Right ventricle myocardium superior (tissue), 1 donor: Measurements from ENCODE around the gene ARSI. TPM values are rescaled to one million over a fixed set of nuclear protein-coding genes. Genes with fewer than 3 reads are reported as not detected.

ENCODE experiments used
- ATAC-seq: fragments of 200-7000 bp; cut with Tn5 transposase; one replicate; pipeline ENCODE4 v1.9.1; 2020; ENCODE audit warnings: mild to moderate bottlenecking; ENCODE audit not compliant: poor library complexity
- DNase-seq: peaks from one replicate; pipeline ENCODE4 v3.0.0-alpha.2; 2020
- intact Hi-C: fragments of 100-400 bp; cut with DNase I; formaldehyde crosslinking; loops from one replicate; pipeline ENCODE4 v1.11.2; 2022
- total RNA-seq: library from RNA; stranded (reverse); fragmentation: NEBNext Ultra II Directional; extraction: Animal tissue kit (Norgen Biotek cat#: 25700); gene quantifications from one replicate; pipeline ENCODE4 v1.2.1, GENCODE V29; 2021
- donor health status: DM: no; HTN: yes; CAD: no; lungs with severe emphysema.

ARSI gene
- total RNA-seq, 1 donor from 2014 or later = 0.38 TPM

DNA sequence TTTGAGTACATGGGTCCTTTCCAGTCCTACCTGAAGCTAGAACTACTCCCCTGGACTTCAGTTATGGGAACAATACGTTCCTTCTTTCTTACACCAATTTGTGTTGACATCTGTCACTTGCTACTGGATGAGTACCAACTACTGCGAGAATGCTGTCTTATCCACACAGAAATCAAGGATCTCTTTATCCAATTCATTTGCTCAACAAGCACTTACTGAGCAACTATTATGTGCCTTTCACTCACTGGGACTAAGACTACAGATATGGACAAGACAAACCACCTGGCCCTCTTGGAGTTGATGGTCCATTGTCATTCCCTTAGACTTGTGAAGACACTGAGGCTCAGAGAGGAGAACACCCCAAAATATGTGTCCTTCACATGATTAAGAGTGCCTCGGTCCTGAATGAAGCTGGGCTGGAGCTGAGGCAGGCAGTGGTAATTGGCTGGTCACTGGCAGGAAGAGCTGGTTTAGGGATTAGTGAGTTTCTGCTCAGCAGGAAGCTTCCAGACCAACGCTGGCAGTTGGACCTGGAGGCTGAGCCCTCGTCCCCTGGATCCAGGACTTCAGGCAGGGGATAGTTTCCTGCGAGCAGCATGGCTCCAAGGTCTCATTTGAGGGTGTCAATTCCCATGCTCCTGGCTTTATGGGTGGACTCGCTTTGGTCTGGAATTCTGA, 8.4 kb upstream of the ARSI start:
- DNase-seq = no peak
- intact Hi-C loops = no loop called here

DNA sequence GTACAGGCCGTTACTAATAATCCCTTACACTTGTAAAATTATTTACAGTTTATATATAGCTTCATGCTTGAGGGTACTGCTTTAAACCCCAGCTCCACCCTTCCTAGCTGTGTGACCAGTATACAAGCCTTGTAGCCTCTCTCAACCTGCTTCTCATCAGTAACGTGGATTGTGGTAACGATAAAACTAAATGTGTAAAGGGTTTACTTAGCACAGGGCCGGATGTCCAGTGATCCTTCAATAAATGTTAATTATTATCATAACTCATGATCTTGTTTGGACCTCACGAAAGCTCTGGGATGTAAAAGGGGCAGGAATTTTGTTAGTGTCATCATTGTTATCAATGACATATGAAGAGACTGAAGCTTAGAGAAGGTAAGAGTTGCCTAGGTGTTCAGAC, 7.5 kb upstream of the ARSI start:
- intact Hi-C loops = no loop called here
- DNase-seq = no peak
- no peak for ATAC-seq

More for the DNA sequence above, 8.4 kb upstream of the ARSI start:
- no peak for ATAC-seq

DNA sequence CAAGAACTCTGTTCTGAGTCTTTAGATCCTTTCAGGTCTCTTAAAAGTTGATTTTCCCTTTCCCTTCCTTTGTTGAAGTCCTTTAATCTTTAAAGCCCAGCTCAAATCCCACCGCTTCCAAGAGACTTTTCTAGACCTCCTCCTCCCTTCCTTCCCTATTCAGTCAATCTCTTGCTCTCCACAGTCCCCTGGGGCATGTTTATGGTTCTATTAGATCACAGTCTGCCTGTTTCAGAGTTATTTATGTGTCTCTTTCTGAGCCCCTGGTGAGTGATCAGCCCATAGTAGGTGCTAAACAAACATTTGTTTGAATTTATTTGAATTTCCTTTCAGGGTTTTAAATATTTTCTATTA, 7.2 kb upstream of the ARSI start:
- intact Hi-C loops = no loop called here
- ATAC-seq = no peak
- no peak for DNase-seq

DNA sequence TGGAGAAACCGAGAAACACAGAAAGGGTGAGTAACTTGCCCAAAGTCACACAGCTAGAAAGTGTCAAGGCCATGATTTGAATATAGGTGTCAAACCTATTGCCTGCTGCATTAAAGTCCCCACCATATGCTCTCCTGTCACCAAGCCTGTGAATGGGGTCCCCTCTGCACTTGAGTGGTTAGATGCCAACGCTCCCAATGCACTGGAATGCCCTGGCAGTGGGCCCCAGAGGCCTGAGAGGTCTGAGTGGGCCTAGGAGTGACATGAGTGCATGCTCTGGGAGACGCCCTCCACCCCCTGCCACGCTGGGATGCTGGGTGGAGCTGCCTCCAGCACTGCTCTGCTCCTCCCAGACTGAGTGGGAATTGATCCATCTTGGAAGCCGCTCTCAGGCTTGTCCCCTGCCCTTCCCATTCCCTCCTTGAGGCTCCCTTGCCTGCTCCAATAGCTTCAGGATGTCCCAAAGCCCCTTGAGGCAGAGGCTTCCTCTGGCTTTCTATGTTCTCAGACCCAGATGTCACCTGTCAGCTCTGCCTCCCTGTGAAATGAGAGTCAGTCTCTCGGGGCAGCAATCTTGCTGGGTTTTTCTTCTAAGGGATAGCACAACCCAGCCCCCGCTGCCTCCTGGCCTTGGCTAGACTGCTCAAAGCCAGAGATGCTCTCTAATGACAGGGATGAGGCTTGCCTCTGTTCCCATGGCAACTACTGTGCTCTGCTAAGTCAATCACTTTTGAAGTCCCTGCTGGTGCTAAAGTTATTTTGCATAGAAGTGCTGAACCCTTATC, 6.6 kb upstream of the ARSI start:
- no peak for ATAC-seq
- intact Hi-C loops = no loop called here
- no peak for DNase-seq

DNA sequence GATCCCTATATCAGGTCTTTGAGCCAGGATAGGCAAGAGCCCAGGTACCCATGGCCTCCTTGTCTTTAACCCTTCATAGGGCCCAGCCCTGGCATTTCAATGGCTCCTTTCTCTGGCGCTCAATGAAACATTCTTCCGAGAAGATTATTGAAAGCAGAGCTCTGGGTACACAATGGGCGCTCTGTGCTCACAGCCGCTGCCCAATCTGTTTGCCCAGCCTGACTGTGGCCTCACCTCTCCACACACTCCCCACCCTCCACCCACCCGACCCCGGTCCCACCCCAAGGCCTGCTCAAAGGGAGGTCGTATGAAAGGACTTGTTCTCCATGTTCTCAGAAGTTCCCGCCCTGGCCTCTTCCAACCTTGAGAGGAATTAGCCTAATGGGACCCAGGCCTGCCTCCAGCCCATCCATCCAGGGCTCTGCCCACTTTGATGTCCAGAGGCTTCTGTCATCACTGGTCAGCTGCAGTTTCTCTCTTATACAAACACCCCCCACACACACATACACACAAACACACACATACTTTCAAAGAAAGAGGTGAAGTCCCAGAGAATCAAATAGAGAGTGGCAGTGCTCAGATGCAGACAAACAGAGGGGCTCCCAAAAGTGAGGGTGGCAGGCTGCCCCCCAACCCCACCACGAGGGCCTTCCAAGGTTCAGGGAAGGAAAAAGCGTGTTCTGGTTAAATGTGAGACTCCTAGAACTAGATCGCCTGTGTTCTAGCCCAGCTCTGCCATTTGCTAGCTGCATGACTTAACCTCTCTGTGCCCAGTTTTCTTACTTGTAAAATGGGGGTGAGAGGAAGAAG, 5.1 kb upstream of the ARSI start:
- intact Hi-C loops = no loop called here
- ATAC-seq (no peak), DNase-seq (no peak)

DNA sequence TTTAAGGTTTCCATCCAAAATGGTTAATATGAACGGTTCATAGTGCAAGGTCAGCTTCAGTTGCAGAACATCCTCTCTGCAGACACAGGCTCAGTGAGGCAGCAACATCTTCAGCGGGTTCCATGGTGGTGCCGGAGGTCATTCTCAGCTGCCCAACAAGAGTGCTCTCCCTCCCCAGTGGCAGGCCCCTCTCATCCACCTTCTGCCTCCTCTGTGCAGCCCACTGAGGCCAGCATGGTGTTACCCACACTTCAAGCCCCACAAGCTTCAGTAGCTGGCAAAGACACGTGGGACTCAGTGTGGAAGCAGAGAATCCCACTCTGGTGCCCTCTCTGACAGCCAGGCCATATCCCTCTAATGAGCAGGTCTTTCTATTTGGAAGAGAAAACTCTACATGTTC, 4.1 kb upstream of the ARSI start:
- DNase-seq = no peak
- ATAC-seq = no peak
- intact Hi-C loops = no loop called here

DNA sequence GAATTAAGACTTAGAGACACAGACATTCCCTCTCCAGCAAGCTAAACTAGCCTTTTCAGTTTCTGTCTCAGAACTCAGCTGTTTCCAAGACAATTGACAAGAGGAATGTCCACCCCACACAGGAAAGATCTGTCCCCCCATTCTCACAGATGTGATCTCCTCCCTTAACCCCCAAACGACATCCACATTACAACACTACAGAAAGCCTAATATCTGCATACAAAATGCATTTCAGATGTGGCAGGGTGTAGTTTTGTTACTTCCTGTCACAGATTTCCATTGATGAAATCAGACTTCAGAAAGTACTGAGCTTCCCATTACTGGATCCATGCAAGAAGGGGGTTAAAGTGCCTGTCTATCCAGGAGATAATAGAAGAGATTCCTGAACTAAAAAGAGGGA, 2.9 kb upstream of the ARSI start:
- DNase-seq (no peak), ATAC-seq (no peak)
- intact Hi-C loops = no loop called here

DNA sequence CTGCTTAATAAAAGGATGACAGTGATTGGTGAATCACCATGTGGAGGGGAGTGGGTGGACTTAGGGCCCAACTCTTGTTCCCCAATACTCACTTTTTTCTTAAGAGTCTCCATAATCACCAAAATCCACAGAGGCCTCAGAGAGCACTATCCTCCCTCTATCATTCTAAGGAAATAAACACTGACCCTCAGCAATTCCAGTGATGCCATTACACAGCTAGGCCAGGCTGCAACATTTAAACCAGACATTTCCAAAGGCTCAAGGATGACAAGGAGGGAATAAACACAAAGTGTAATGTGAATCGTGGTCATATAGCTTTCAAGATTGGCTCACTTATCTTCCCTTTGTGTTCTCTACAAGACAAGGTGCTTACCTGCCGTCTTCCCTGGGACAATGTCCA, 2.4 kb upstream of the ARSI start:
- intact Hi-C loops = no loop called here
- ATAC-seq (no peak), DNase-seq (no peak)

DNA sequence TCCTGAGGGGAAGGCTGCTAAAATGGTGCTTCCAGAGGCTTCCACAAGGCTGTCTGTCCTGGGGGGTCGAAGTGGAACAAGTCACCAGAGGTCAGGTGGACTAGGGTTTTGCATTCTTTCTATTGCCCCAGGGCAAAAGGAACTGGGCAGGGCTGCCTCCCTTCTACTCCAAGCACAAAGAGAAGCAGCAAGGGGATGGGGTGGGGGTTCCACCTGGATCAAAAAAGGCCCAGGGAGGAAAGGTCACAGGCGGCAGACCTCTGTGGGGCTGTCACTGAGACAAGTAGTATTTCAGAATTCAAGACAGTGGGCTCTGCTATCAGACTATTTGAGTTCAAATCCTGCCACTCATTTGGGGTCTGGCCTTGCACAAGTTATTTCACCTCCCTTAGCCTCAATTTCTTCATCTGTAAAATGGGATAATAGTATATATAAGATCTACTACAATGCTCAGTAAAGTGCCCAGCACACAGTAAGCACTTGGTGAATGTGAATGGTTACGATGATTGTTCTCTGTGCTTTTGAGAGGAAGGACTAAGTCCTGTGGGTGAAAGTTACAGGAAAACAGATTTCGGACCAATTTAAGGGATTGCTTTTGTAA, 1.9 kb upstream of the ARSI start:
- intact Hi-C loops = no loop called here
- no peak for DNase-seq
- ATAC-seq = no peak

DNA sequence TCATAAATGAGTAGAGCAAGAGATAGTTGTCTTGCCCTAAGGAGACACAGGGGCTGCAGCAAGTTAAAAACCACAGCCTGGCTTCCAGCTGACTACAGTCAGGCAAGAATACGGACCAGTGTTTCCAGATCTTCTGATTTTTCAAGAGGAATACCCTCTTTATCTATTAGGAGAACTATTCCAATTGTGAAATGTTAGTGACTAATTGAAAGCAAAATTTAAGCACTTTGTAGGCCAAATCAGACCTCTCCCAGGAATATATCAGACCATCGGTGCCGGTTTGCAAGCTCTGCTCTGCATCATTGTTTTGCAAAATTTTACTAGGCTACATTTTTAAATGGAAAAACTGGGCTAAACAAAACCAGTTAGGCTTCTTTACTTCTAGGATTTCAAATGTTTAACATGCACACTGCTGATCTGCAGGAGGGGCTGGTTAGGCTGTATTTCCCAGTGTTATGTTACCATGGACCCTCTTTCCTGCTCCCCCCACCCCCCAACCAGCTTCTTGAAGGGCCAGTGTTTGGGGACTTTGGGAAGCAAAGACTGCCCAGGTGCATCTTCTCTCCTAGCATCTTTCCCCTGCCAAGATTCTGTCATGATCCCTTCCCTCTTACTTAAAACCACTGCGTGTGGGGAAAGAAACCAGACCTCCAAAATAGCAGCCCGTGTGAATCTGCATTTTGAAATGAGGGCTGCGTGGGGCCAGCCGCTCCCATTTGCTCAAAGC, 1.1 kb upstream of the ARSI start:
- intact Hi-C loops = no loop called here
- ATAC-seq = peak; percentile 18
- no peak for DNase-seq

DNA sequence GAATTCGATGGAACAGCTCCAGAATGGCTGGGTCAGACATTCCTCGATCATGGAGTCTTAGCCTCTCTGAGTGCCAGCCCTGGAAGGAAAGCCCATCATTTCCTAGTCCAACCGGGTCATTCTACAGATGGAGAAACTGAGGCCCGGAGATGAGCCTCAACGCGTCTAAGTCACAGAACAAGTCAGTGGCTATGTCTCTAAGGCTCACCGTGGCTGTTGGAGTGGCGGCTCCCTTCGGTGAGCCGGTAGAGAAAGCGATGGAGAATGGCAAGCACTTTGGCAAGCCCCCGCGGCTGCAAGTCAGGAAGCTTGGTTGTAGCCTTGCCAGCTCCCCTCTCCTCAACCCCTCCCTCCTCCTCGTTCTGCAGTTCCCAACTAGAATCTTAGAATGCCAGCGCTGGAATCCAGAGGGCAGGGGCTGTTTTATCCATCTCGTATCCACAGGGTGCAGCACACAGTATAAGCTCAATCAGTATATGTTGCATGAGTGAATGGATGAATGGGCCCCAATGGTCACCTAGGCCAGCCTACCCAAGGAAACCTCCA, 438 bp upstream of the ARSI start:
- intact Hi-C loops = no loop called here
- no peak for ATAC-seq
- DNase-seq = no peak

DNA sequence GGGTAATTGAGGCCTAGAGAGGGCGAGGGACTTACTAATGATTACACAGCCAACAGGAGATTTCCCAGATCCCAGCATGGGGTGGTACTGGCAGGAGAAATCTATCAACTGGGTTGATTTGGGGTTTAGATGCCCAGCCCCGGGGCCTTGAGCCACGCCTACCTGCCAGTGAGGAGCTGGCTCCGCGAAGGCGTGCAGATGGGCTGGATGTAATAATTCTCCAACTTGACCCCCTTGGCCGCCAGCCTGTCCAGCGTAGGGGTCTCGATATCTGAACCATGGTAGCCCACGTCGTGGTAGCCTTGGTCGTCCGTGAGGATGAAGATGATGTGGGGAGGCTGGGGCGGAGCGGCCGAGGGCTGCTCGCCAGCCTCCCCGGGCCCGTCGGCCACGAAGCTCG, 804 bp downstream of the ARSI start:
- ATAC-seq = no peak
- no peak for DNase-seq
- intact Hi-C loops = no loop called here

DNA sequence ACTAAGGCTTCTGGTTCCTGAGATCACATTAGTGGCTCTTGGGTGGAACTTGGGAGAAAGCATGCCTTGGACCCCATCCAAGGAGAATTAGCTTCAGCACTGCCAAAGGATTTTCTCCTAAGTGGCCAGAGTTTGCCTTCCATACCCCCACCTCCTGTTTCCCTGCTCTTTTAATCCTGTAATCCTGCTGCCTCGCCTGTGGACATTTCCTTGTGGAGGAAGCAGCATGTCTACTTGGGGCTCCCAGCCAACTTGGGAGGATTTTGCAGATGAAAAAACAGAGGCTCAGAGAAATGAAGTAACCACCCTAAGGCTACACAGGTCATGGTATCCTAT, 1.6 kb downstream of the ARSI start:
- ATAC-seq (no peak), DNase-seq (no peak)
- intact Hi-C loops = no loop called here

DNA sequence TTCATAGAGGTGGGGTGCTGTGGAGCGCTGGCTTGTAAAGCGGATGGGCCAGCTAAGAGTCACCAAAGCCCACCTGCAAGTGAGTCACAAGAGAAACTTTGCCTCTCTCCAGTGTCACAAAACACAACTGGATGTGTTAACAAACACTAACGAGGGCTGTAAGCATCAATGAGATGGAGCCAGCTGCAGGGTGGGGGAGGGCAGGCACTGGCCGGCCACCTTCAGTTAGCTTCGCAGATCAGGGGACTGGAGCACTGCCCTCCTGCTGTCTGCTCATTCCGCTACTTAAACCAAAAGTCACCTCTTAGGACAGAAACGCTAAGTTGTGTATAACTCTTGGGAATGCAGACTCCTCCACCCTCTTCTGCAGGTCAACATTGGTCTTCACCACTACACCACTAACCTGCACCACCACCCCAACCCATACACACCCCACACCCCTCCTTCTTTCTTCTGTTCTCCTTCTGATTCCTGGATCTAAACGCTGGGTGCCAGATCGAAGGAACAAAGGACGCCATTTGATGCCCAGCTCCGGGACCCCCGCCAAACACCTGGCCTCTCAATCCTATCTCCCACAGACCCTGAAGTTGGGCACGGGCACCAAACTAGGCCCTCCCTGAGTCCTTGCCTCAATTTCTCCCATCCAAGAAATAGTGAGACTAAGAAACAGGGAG, 2.1 kb downstream of the ARSI start:
- intact Hi-C loops = no loop called here
- DNase-seq = no peak

DNA sequence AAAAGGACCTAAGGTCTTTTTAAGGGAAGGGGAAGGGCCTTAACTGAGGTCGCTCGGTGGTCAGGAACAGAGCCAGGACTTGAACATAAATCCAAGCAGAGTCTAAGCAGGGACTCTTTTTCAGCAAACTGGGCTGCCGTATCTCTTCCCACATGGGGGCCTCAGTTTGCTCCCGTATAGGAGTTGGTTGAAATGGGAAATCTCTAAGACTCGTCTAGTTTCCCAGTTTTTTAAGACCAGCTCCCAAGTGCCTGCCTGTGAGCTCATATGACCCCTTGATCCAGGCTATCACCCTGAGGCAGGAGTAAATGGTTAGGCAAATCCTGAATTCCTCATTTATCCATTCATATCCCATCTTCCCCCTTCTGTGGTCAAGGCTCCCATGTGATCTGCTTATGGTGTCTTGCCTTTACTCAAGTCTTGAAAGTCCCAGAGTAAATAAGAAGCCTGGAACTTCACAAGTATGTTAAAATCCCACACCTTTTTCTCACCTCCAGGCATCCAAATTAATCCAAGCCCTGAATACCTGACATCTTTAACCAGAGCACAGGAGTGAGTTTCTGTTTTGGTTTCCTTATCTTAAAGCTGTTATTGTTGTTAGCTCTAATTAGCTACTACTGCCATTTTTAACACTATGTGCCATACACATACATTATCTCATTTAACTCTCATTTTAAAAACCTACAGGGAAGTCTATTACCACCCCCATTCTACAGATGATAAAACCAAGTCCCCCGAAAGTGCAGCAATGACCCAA, 3.0 kb downstream of the ARSI start:
- intact Hi-C loops = no loop called here
- ATAC-seq (no peak), DNase-seq (no peak)

More for the DNA sequence above, 2.1 kb downstream of the ARSI start:
- ATAC-seq = no peak

DNA sequence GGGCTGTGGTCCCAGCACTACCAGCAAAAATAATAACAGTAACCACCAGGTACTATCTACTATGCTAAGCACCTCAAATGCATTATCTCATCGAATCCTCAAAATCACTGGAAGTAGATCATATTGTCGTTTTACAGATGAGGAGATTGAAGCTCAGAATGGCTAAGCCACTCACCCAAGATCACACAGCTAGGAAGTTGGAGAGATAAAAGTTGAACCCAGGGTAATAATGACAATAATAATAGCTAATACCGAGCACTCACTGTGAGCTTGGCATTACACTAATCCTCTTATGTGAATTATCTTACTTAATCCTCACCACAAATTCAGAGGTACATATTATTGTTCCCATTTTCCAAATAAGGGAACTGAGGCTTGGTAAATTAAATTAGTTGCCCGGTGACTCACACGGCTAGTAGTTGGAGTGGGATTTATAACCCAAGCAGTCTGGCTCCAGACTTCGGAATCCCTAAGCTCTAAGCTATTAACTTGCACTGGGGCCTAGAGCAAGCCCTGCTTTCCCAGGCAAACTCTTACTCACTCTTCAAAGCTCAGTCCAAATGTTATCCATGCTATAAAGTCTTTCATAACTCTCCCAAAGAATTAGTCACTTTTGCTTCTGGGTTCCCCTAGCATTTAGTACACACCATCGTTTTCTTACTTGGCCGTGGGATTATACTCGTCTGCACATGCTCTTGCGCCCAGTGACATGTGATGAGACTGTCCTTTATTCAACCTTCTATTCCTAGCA, 3.8 kb downstream of the ARSI start:
- ATAC-seq (peak; percentile 34), DNase-seq (no peak)
- intact Hi-C loops = no loop called here
